DND-41 (cell line): ENCODE results near the gene GFPT1.

Experiments used
- ATAC-seq: fragments of 200-7000 bp; cut with Tn5 transposase; 3 replicates; pipeline ENCODE4 v1.9.1; 2021; ENCODE audit warnings: low read depth; ENCODE audit not compliant: insufficient read depth
- DNase-seq: peaks from one replicate; pipeline ENCODE4 v3.0.0-alpha.2; 2020
- H2AFZ ChIP-seq: 2 replicates; pipeline ENCODE4 v1.6.0; 2012; ENCODE audit warnings: low read depth, low read length
- H3K27ac ChIP-seq: 2 replicates; pipeline ENCODE4 v1.5.1; 2012; ENCODE audit warnings: low read length, inconsistent platforms
- H3K27me3 ChIP-seq: fragments of 200-600 bp; sonication (generic); 2 replicates; pipeline ENCODE4 v1.6.0; 2012; ENCODE audit warnings: low read length, mild to moderate bottlenecking, inconsistent platforms; ENCODE audit not compliant: insufficient read depth, poor library complexity
- H3K36me3 ChIP-seq: 2 replicates; pipeline ENCODE4 v1.5.1; 2012; ENCODE audit warnings: low read length, inconsistent platforms; ENCODE audit not compliant: insufficient read depth
- H3K4me1 ChIP-seq: 2 replicates; pipeline ENCODE4 v1.5.1; 2012; ENCODE audit warnings: mild to moderate bottlenecking, low read length; ENCODE audit not compliant: insufficient read depth
- H3K4me2 ChIP-seq: 2 replicates; pipeline ENCODE4 v1.6.0; 2012; ENCODE audit warnings: mild to moderate bottlenecking, moderate library complexity, low read length, inconsistent platforms; ENCODE audit not compliant: insufficient read depth
- H3K4me3 ChIP-seq, 2 experiments: fragments of 200-600 bp in 1 of 2; shearing (Covaris generic) in 1 of 2; 2 replicates each; pipeline ENCODE4 v1.5.1; 2012 to 2016; ENCODE audit warnings: inconsistent platforms in 2 of 2, low read length in 2 of 2, mild to moderate bottlenecking in 2 of 2, low read depth in 1 of 2, moderate library complexity in 1 of 2
- H3K79me2 ChIP-seq: 2 replicates; pipeline ENCODE4 v1.6.0; 2012; ENCODE audit warnings: low read length, inconsistent platforms; ENCODE audit not compliant: insufficient read depth
- H3K9ac ChIP-seq: 2 replicates; pipeline ENCODE4 v1.6.0; 2012; ENCODE audit warnings: low read depth, mild to moderate bottlenecking, inconsistent platforms, low read length, moderate library complexity
- H3K9me3 ChIP-seq: 2 replicates; pipeline ENCODE4 v1.5.1; 2012; ENCODE audit warnings: low read length, moderate library complexity, mild to moderate bottlenecking, inconsistent platforms; ENCODE audit not compliant: insufficient read depth, severe bottlenecking
- H4K20me1 ChIP-seq: 2 replicates; pipeline ENCODE4 v1.6.0; 2012; ENCODE audit warnings: low read length; ENCODE audit not compliant: insufficient read depth
- CTCF ChIP-seq: IDR thresholded peaks from 2 replicates; pipeline ENCODE4 v1.5.1; 2012; ENCODE audit warnings: borderline replicate concordance, low read length, moderate library complexity, mild to moderate bottlenecking; ENCODE audit not compliant: poor library complexity, severe bottlenecking; ENCODE audit errors: extremely low read depth
- EZH2 ChIP-seq: IDR thresholded peaks from 3 replicates; pipeline ENCODE4 v1.6.1; 2012; ENCODE audit warnings: borderline replicate concordance, low read depth, mild to moderate bottlenecking, moderate library complexity, low read length, inconsistent platforms; ENCODE audit not compliant: severe bottlenecking

GFPT1 gene

DNA sequence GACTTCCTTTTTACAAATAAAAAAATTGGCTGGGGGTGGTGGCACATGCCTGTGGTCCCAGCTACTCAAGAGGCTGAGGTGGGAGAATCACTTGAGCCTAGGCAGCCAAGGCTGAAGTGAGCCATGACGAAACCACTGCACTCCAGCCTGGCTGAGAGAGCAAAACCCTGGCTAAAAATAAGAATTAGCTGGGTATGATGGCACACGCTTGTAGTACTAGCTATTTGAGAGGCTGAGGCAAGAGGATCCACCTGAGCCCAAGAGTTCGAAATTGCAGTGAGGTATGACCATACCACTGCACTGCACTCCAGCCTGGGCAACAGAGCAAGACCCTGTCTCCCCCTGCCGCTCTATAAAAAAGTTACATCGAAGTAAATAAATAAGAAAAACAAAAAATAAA lies 33.7 kb downstream of the GFPT1 start:
- Histone ChIP-seq H3K4me1 (no peaks in the 10 kb centered on the region), H3K27me3 (no peaks in the 10 kb centered on the region), H3K4me3 (no peak overlapping the region), H4K20me1 (no peaks in the 10 kb centered on the region), H3K36me3 (peaks cover 90% of the 10 kb centered on the region), H3K9me3 (no peaks in the 10 kb centered on the region), H3K9ac (no peak overlapping the region), H3K79me2 (no peaks in the 10 kb centered on the region), H3K4me2 (no peak overlapping the region), H2AFZ (no peak overlapping the region), H3K27ac (no peak overlapping the region)
- no peak for DNase-seq
- ATAC-seq = no peak
- TF ChIP-seq CTCF = no peak
- no peak for TF ChIP-seq EZH2

DNA sequence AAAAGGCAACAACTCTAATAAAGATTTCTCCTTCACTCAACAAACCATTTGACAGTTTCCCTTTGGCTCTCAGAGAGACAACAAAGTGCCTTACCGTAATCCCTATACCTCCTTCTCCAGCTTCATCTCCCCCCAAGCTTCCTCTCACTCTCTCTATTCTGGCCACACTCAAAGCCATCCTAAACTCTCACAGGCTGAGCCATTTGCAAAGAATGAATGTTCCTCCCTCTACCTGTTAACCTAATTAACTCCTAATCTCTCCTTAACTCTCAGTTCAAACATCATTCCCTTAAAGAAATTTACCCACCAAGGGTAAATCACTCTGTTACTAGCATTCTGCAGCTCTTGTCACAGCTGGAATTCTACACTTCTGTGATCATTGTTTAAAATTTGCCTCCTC lies 38.2 kb downstream of the GFPT1 start:
- no peaks in the 10 kb centered on the region for H4K20me1 ChIP-seq
- H3K9ac ChIP-seq = no peak overlapping the region
- H3K4me2 ChIP-seq = no peak overlapping the region
- H3K4me3 ChIP-seq = no peak overlapping the region
- no peaks in the 10 kb centered on the region for H3K9me3 ChIP-seq
- DNase-seq (no peak), ATAC-seq (no peak)
- no peaks in the 10 kb centered on the region for H3K27me3 ChIP-seq
- peaks cover 88% of the 10 kb centered on the region for H3K36me3 ChIP-seq
- no peaks in the 10 kb centered on the region for H3K79me2 ChIP-seq
- no peak for TF ChIP-seq EZH2
- TF ChIP-seq CTCF = no peak
- H3K4me1 ChIP-seq = no peaks in the 10 kb centered on the region
- no peak overlapping the region for H2AFZ ChIP-seq
- no peak overlapping the region for H3K27ac ChIP-seq

- no peak overlapping the region for H3K4me2 ChIP-seq
- no peak overlapping the region for H3K9ac ChIP-seq
- no peaks in the 10 kb centered on the region for H3K9me3 ChIP-seq
- H3K4me1 ChIP-seq = no peaks in the 10 kb centered on the region
- no peak overlapping the region for H3K27ac ChIP-seq
- H4K20me1 ChIP-seq = no peaks in the 10 kb centered on the region
- TF ChIP-seq EZH2 (no peak), CTCF (no peak)
- H3K27me3 ChIP-seq = no peaks in the 10 kb centered on the region
- ATAC-seq = no peak
- H3K36me3 ChIP-seq = peaks cover 95% of the 10 kb centered on the region
- H3K4me3 ChIP-seq = no peak overlapping the region
- H2AFZ ChIP-seq = no peak overlapping the region
- DNase-seq = no peak
- H3K79me2 ChIP-seq = no peaks in the 10 kb centered on the region
Observed at GRCh38 chr2:69345434-69345833, 41.6 kb downstream of the GFPT1 start.

- no peaks in the 10 kb centered on the region for H3K4me1 ChIP-seq
- H4K20me1 ChIP-seq = no peaks in the 10 kb centered on the region
- H3K9me3 ChIP-seq = no peaks in the 10 kb centered on the region
- no peak overlapping the region for H3K4me3 ChIP-seq
- no peak overlapping the region for H2AFZ ChIP-seq
- ATAC-seq (no peak), DNase-seq (no peak)
- no peak overlapping the region for H3K9ac ChIP-seq
- TF ChIP-seq EZH2 (no peak), CTCF (no peak)
- H3K27ac ChIP-seq = no peak overlapping the region
- peaks cover 92% of the 10 kb centered on the region for H3K36me3 ChIP-seq
- H3K4me2 ChIP-seq = no peak overlapping the region
- H3K79me2 ChIP-seq = no peaks in the 10 kb centered on the region
- H3K27me3 ChIP-seq = no peaks in the 10 kb centered on the region
Observed at GRCh38 chr2:69344305-69344704, 42.7 kb downstream of the GFPT1 start.
